GM19099 (cell line): ENCODE data around the gene TMEM229B.

Experiments
- POLR2A ChIP-seq: IDR thresholded peaks from 3 replicates; pipeline ENCODE4 v1.6.1; 2011; ENCODE audit warnings: low read depth; ENCODE audit not compliant: insufficient read length; ENCODE audit errors: extremely low read depth

The TMEM229B gene

DNA sequence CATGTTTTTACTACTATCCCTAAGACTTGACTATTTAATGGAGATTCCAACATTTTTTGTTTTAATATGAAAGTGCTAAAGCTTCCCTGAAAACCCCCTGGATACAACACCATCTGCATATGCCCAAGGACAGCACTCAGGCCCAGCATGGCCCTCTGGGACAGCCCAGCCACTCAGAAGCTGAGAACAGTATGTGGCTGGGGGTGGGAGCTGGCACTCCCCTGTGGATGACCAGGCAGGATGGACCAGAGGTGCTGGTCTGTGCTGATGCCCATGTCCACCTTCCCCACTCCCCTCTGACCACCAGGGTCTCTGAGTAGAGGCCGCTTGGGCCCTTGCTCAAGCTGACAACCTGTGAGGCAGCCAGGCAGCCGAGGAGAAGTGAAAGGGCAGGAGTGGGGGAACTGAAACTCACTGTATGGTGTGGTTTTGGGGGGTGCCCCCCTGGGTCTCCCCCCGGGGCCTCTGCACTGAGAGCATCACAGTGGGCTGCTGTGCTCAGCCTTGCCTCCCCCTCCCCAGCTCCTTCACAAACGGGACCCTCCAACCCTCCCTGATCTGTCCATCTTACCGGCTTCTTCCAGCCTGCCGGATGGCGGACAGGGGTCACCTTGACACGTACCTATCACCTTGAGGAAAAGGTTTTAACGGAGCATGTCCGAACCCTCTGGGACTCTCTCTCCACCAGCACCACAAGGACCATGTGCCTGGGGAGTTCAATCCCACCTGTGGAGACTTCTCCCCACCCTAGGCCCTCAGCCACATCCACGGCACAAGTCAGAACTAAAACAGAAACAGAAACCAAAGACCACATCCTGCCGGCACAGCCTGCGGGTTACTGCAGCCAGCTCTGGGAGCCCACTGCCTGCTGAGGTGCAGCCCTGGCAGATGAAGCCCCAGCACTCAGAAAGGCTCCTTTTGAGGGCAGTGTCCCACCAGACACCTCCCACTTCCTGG is at the start of gene TMEM229B:
TMEM229B (minus strand) TSS at position 785 of the 957 bp plus-strand sequence. CDS start 14,798 bp downstream, outside the sequence.
- no peak for TF ChIP-seq POLR2A

DNA sequence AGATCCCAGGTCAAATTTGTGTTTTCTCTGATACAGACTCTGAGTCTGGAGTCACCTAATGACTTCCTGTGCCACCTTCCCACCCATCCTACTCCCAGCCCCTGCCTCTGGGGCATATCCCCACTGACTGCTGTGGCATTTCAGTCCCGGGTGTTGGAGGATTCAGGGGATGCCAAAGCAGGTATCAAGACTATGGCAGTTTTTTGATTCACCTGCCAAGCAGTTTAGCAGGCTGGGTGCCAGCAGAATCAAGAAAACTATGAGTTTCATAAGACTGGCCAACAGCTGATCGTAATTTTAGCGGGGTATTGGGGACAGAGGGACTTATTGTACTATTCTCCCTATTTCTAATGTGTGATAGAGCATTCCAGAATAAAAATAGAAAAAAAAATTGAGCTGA is 49.2 kb upstream of the TMEM229B start:
- TF ChIP-seq POLR2A = no peak

GRCh38 chr14:67536087-67536486 is 47.6 kb upstream of the TMEM229B start:
- no peak for TF ChIP-seq POLR2A

GRCh38 chr14:67533754-67534085 is 45.2 kb upstream of the TMEM229B start:
- TF ChIP-seq POLR2A = no peak

DNA sequence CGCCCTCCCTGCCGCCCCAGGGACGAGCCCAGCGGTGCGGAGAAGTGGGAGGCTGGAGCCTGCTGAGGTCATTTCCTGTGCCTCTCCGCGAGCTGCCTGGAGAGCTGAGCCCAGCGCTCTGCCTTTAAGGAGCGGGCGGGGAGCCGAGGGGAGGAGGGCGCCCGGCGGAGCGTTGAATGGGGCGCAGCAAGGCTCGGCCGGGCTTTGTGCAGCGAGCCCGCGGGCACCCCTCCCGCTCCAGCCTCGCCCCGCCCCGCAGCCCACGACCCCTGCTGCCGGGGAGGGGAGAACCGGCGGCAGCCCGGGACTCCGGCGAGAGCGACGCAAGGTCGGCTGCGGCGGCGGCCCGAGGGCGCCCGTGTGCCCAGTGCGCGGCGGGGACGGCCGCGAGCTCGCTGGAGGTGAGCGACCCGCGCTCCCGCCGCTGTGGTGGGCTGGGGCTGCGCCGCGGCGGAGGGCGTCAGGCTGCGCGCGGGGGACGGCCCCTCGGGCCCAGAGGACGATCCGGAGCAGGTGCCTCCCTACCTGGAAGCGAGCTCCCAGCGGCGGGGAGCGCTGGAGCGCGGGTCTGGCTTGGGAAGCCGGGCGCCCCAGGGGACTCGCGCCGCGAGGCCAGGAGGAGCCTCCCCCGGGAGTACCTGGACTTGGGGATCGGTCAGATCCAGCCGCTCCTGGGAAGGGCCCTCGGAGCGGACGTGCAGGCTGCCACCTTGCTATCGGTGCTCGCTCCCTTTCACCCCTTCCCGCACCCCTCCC is 44.7 kb upstream of the TMEM229B start, which contains the start of gene PLEKHH1:
PLEKHH1 (plus strand) TSS at position 293 of the 756 bp plus-strand sequence. CDS start 8,578 bp downstream, outside the sequence.
- no peak for TF ChIP-seq POLR2A

DNA sequence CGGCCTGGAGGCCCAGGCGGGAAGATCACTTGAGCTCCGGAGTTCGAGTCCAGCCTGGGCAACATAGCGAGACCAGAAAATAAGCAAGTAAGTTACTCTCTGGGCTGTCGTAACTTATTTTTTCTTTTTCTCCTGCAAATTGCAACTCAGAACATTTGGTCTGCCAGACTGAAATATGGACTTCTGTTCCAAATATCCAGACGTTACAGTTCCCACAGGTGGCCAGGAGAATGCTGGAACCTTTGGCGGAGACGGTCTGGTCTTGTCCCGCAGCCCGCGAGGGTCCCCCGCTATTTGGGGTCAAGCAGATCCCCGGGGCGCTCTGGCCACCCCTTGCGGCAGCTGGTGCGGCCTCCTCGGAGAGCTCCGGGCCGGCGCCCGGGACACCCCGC is 44.1 kb upstream of the TMEM229B start:
- TF ChIP-seq POLR2A = no peak

DNA sequence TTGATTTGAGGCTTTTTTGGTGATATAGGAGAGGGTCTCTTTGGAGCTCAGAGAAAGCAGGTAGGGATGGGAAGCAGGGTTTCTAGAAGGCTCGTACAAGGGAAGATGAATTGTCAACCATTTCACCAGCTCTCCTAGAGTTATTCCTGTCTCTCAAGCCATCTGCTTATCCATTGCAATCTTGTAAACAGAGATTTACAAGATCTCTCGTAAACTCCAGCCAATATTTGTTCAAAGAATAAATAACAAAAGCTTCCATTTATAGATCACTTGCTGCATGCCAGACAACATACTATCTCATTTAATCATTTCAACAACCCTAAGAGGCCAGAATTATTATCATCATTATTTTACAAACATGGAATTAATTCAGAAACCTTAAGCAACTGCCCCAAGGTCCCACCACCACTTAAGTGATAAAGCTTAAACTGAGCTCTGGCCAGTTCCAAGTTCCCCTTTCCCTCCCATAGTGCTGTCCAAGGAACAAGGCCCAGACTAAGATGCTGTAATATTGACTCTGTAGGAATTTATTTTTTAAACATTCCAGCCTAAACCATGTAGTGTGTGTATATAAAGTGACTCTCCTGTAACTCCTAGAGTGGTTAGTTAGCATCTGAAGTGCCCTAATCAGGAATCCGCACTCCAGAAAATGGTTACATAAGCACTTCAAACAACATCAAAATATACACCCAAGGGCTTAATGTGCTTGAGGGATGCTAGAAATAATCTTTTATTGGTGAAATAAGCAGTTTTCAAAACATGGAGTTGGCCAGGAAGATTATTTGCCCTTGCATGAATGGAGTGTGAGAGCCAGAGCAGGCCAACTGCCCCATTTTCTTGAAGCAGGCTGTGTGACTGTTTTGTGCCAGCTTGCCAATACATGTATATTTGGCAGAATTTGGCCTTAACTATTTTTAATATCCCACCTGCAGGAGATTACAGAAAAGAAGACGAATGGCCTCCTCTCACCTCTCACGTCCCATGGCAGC is 41.7 kb upstream of the TMEM229B start:
- no peak for TF ChIP-seq POLR2A

DNA sequence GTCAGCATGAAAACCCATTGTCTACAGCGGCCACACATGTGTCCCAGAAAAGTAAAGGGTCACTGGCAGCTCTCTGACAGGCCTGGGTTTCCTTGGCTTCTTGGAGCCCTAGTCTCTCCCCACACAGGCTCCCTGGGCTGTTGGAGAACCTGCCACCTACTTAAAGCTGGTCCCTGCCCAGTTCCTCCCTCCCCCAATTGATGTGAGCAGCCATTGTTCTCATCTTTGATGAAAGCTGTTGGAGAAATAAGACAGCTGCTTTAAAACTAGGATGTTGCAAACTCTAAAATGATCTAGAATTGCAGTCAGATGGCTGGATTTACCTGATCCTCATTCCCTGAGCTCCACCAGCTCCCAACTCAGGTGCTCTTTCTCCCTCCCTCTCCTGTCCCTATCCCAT is 39.8 kb upstream of the TMEM229B start:
- no peak for TF ChIP-seq POLR2A

DNA sequence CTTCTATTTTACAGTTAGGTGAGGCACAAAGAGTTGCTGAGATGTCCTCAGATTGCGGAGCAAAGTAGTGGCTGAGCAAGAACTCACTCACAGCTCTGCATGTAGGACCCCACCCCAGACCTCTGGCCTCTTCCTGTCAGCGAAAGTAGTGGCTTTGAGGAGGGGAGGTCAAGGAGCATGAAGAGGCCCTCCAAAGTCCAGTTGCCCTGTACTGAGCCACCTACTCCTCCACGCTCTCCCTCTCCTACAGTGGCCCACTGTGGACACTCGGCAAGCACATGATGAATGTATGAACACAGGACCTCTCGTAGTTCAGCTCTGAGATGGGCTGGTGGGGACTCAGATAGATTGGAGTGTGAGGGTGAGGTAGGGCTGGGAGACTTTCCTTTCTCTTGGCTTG is 39.2 kb upstream of the TMEM229B start:
- no peak for TF ChIP-seq POLR2A

- no peak for TF ChIP-seq POLR2A
These were observed 38.3 kb upstream of the TMEM229B start for GRCh38 chr14:67526676-67527459.

- TF ChIP-seq POLR2A = no peak
These were observed 37.7 kb upstream of the TMEM229B start for GRCh38 chr14:67526181-67526580.

DNA sequence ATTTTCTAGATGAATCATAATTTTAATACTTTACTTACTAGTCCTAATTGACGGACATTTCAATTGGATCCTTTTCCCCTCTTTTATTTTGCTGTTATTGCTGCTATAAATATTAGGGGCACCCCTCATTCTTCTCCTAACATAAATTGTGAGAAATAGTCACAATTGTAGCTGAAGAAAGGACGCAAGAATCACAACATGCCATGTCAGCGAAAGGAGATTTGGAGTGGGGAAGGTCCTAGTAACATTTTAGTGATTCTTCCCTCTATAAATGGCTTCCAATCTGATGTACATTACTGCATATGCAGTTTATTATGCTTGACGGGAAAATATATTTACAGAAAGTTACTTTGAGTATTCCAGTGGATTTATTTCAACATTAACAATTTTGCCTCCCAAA is 36.9 kb upstream of the TMEM229B start:
- no peak for TF ChIP-seq POLR2A

DNA sequence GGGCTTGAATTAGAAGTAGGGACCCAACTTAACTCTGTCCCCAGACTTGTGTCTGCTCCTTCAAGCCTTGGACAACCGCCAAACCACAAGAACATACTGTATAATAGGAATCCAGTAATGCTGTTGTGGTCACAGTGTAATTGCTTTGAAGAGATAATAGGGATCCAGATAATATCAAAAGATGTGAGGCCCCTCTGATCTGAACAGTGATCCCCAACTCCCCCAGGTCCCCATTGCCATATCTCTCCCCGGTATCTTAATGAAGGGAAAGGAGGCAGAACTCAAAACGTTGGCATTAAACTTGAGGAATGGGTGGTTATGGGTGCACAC is 36.1 kb upstream of the TMEM229B start:
- no peak for TF ChIP-seq POLR2A

GRCh38 chr14:67523764-67524633 is 35.5 kb upstream of the TMEM229B start:
- no peak for TF ChIP-seq POLR2A

DNA sequence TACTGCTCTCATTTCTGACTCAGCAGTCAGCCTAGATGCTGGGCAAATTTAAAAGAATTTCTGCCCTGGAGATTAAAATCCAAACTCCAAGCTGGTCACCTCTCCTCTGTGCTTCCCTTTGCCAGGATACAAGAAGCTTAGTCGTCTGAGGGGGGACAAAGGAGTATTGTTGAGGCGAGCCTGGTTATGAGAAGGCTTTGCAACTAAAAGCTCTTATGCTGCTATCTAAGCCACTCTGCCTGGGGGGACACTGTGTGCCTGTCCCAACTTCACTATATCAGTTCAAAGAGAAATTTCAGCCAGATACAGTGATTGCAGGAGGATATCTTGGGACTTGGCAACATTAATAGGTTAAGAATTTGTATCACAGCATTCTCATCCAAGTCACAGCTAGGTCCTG is 33.7 kb upstream of the TMEM229B start:
- no peak for TF ChIP-seq POLR2A
